ENCODE measurements around the gene ENOX1.

Gene ENOX1

DNA sequence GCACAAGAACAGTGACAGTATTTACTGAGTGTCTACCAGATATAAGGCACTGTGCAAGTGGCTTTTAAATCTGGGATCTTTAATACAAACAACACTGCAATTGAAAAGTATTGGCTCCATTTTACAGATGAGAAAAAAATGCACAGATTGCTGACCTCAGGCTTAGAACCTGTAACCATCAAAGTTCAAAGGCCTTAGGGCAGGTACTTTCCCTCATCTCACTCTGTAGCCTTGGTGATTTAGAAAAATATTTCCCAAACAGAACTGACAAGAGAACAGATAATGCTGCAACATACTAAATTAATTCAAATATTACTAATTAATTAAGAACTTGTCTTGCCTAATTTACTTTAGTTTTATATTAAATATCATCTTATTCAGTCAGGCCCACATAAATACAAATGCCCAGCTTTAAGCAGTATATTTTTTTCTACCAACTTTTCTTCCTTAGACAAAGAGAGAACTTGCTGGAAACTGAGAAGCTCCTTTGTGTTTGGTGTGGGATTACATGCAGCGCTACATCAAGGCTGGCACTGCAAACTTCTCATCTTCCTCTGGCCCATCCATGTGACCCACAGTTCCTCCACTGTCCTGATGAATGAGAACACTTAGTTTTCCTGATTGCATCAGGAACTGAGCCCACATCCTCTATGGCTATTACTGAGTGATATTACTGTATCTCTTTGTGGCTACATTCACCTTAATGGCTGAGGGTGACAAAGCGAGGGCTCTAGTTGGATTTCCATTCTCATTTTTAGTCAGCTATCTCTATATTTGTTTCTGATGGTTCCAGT, 302.1 kb downstream of the ENOX1 start:
- DNase-seq (ENCODE audit: low read depth): no peak

DNA sequence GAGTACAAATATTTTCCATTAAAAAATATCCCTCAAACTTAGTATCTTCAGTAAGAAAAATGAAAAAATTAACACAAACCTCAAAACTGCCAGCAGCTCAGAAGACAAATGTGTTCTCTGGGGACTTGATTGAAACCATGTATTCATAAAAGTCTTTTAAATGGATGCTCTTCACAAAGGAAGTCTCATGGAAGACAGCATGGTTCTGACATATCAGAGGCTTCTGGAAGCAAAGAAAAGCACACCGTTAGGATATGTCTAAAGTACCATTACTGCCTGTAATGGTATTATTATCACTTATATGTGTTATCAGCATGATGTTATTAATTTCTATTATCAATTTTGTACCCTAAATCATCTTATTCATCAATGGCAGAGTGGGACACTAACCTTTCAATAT, 302.8 kb downstream of the ENOX1 start:
- DNase-seq (ENCODE audit: low read depth): no peak

DNA sequence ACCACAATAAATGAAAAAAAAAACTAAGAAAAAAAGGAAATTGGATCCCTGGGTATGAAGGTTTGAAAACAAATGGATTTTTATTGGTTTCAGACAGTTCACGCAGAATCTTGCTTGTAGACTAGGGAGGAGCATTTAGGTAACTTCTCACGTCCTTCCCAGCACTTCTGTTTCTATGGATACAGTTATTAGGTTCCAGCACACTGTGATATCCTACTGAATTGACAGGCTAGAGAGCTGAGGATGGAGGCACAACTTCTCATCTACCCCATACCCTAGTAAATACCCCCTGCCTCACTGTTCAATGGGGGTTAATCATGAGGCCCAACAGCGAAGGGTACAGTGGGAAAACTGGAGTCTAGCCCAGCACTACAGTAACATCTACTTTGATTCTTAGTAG, 304.1 kb downstream of the ENOX1 start:
- DNase-seq (ENCODE audit: low read depth): no peak

DNA sequence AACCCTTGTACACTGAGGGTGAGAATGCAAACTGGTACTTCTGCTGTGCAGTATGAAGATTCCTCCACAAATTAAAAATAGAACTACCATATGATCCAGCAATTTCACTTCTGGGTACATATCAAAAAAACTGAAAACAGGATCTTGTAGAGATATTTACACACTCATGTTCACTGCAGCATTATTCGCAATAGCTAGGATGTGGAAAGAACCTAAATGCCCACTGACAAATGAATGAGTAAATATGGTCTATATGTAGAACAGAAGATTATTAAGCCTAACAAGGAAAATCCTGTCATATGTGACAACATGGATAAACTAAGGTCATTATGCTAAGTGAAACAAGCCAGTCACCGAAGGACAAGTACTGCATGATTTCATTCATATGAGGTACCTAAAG, 304.7 kb downstream of the ENOX1 start:
- DNase-seq (ENCODE audit: low read depth): no peak

DNA sequence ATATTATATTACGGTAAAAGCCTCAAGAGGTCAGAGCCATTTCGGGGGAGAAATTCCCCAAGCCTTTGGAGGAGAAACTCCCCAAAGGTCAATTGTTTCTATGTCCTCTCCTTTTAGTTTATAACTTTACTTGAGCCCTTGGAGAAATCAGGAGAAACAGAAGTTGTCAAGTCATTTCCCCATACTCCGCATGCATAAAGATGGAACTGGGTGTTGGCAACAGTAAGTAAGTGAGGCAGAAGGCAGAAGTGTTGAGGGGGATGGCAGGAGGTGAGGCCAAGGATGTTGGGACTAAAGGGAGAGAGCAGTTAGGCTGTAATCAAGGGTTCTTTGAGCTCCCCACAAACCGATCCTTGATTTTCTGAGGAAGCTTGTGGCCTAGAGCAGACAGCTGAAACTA, 307.9 kb downstream of the ENOX1 start:
- no peak for DNase-seq (ENCODE audit: low read depth)

DNA sequence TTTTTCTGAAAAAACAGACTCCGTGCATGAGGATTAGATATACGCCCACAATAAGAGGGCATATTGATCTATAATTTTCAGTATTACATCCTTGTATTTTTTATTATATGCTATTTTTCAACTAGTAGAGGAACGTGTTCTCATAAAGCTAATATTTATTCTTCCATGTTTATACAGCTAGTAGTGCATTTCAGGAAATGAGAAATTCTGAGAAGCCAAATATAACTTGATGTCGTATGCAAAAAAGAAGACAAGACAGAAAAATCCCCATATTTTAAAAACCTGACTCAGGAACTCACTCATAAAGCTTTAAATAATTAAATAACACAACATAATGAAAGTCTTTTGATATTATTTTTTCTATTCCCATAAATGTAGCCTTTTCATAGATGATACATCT, 308.6 kb downstream of the ENOX1 start:
- DNase-seq (ENCODE audit: low read depth): no peak

DNA sequence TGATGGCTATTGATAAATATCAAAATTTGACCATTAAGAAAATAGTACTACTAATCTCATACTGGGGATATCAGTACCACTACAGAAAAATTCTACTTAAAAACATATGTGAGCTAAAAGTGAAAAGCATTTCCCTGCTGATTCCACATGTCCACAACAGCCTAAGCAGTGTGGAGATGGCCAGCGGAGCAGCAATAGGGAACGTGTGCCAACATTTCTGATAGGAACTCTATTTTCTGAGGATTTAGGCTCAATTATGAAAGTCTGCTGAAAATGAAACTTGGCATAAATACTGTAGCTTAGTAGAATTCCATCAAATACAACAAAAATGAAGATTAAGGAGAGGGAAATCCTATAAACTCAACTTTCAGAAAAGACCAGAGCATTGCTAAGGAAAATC, 311.6 kb downstream of the ENOX1 start:
- no peak for DNase-seq (ENCODE audit: low read depth)

DNA sequence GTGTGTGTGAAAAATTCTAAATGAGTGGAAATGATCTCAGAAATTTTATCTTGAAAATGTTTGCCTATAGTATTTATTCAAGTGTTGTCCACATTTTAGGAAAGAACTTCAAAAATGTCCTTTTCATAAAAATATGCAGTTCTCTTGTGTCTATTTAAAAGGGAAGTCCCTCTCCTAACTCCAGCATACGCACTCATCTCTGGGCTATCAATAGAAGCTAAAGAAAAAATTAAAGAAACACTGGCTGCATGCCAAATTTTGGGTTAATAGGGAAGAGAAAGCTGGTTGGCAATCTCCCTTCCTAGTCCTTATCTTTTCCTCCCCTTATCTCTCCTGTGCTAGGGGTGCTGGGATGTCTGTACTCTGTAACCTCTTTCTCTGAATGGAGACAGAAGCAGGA, 313.3 kb downstream of the ENOX1 start:
- no peak for DNase-seq (ENCODE audit: low read depth)

DNA sequence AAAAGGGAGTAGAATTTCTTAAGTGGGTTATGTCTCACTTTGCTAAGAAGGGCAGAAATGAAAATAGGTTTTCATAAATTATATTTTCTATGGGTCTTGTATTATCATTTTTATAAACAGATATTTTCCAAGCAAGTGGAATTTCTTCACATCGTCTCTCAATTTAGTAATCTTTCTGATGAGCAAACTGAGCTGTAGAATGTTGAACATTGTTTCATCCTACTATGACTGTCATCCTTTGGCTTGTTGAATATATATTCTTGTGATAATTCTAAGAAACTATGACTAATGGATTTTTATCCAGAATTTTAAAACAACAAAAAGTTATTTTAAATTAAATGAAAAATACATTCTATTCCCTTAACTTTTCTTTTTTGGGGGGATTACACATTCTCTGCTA, 313.8 kb downstream of the ENOX1 start:
- no peak for DNase-seq (ENCODE audit: low read depth)

DNA sequence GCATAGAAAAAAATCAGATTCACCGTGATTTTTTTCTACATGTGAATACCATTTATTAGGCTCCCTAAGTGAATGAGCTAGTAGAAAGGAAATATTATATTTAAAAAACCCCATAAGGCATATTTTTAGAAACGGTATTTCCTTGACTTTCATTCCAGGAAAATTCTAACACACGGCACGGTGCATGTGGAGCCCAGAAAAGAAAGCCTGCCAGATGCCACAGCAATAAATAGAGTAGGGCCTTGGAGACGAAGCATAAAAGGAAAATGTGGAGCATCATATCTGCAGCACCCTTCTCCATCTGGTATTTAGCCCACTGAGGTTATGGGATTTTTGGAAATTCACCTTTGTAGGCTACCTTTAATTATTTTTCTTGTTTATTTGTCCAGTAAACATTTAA, 314.4 kb downstream of the ENOX1 start:
- no peak for DNase-seq (ENCODE audit: low read depth)

DNA sequence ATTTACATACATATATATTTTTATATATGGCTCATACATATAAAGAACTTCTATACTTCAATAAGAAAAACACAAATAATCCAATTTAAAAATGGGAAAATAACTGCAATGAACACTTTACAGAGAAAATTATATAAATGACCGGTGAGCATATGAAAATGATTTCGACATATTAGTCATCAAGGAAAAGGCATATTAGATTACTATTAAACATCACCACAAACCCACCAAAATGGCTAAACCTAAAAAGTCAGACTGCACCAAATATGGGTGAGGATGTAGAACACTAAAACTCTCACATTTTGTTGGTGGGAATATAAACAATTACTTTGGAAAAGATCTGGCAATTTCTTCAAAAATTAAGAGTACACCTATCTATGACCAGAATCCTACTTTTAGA, 316.2 kb downstream of the ENOX1 start:
- no peak for DNase-seq (ENCODE audit: low read depth)

DNA sequence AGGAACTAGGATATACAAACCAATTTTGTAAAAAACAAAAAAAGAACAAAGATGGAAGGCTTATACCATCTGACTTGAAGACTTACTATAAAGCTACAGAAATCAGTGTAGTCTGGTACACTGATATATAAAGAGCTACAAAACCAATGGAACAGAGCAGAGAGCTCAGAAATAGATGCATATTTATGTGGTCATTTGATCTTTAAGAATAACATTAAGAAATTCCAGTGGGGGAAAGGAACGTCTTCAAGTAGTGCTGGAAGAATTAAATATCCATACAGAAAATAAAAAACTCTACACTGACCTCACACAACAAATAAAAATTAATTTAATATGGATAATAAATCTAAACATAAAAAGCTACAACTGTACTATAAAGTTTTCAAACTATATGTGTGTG, 317.0 kb downstream of the ENOX1 start:
- no peak for DNase-seq (ENCODE audit: low read depth)

DNA sequence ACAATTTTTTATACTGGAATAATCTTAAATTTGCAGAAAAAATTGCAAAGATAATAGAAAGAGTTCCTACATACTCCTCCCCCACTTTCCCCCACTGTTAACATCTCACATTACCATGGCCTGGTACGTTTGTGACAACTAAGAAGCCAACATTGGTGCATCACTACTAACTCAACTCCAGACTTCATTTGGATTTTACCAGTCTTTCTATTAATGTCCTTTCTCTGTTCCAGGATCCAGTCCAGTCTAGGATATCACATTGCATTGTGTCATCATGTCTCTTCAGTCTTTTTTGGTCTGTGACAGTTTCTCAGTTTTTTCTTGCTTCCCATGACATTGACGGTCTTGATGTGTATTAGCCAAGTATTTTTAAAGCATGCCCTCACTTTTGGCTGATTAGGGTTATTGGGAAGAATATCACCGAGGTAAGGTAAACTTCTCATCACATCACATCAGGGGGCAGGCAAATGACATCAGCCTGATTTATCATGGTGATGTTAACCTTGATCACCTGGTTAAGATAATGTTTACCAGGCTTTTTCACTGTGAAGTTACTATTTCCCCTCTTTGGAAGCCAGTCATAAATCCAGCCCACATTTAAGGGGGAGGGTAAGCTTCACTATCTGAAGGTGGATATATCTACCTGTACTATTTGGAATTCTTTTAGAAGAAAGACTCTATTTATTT, 322.1 kb downstream of the ENOX1 start:
- no peak for DNase-seq (ENCODE audit: low read depth)

DNA sequence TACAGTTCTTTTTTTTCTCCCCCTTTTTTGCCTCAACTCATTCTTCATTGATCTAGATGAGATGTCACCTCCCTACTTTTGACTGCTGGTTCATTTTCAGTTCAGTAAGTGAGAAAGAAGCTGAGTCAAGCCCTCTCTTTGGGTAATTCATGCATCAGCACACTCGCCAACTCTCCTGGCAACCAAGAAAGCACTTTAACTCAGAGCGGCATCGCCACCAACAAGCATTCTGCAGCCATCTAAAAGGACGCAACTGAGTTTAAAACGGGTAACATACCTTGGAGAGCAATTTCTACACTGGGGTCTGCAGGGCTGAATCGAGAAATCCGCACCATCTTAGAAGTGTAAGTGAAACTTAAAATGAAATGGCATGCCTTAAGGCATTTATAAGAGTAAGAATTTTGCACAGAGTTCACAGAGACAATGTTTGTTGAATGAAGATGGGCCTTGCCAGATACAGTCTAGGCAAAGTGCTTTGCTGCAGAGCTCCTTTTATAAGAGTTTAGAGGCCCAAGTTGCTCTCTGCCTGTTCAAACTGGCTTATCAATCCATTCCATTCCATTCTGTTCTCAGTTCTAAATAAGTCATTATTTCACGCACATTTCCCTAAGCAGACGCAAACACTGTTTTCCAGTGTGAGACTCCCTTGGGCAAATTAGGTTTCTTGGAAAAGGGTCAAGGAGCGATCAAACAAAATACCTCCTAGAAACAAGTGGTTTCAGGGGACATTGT, 338.0 kb downstream of the ENOX1 start:
- DNase-seq (ENCODE audit: low read depth): no peak

DNA sequence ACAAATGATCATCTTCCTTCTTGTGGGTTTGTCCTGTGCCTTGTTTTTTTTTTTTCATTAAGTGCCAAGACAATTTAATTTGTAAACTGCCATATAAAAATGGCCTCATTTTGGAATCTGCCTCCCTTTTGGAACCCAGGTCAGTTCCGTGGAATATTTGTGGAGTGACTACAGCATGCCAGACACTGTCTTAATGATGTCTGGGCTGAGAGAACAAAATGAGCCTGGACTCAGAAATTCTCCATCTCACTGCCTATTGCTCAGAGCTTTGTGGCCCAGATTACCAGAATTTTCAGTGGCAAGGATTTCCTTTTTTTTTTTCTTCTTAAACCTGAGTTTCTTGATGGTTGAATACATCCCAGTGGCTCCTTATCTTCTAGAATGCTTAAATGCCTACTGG, 340.6 kb downstream of the ENOX1 start:
- no peak for DNase-seq (ENCODE audit: low read depth)

DNA sequence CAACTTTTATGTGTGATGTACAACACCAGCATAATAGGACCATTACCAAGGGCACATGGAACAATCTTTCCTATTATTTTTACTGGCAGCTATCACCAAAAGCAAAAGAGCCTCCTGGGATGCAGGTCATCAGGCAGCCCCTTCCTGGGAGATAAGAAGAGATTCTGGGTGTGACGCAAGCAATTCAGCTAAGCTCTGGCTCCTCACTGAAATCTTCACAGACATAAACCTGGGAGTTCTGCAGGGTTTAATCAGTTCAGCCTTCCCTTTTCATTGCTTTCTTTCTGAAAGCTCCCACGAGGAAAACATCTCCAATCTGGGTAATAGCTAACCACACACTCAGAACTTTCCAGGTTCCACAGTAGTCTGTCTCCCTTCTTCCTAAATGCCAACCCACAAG, 341.1 kb downstream of the ENOX1 start:
- no peak for DNase-seq (ENCODE audit: low read depth)

DNA sequence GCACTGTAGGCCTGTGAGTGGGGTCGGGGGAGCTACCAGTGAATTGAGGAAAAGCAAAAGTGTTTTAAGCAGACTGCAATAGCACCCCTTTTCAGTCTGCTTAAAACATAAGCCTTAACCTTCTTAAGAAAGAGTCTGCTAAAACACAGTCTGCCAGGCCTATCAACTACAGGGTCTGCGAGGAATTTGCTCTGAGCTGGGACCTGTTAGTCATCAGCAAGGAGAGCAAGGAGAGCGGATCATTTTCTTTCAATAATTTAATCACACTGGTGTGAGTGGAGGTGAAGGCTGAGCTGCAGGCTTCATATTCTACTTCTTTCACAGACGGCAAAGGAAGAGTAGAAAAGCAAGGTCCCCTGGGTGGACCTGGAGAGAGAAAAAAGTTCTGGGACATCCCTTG, 342.7 kb downstream of the ENOX1 start:
- no peak for DNase-seq (ENCODE audit: low read depth)

DNA sequence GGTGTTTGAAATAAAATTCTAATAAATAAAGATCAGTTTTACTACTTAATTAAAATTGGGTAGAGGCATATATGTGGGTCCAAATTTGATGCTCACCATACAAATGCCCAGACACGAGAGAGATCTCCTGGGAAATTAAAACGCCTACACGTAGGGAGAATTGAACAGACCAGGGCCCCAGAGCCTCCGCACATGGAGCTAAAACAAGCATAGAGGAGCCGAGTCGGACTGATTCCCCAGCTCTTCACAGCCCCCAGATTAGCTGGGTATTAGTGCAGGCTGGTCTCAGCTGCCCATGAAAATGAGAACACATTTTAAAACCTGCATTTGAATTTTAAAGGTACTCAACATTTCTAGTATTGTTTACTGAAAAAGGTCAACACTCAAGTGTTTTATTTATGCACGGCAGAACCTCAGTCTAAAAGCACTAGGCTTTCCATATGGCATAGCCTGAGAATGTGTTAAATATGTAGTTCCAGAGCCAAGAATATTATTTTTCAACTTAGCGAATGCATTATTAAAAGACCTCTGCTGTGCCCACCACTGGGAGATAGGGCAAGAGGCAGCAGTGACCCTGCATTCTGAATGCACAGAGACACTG, 344.8 kb downstream of the ENOX1 start:
- DNase-seq (ENCODE audit: low read depth): no peak

DNA sequence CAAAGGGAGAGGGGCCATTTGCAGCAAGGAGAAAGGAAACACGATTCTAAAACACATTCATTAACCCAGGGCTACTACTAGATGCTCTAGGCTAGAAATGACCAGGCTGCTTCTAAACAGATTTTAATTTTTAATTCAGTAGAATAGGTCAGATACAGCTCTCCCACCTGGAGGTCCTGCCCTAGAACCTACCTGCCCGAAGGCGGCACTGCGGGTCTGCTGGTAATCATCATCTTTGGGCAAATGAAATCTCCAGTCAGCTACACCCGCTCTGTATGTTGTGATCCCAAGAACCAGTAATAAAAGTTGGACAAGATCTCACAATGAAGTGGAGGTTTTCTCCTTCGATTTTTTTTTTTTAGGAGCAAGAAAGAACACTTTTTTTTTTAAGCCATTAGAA, 345.3 kb downstream of the ENOX1 start:
- DNase-seq (ENCODE audit: low read depth): no peak

DNA sequence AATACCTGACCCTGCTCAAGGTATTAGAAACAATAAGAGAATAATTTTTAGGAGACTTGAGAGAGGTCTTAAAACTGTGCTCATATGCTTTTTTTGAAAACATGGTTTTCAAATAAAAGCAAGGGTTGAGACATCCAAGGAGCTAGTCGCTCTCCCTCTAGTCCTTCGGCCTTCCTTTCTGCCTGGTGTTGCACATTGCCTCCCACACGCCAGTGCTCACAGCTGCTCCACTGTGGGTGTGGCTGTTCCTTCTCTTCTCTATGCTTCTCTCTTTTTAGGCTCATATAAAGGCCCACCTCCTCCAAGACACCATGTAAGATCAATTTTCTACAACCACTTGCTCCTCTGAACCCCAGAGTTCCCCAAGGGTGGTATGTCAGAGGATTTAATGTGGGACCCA, 352.6 kb downstream of the ENOX1 start:
- no peak for DNase-seq (ENCODE audit: low read depth)

DNA sequence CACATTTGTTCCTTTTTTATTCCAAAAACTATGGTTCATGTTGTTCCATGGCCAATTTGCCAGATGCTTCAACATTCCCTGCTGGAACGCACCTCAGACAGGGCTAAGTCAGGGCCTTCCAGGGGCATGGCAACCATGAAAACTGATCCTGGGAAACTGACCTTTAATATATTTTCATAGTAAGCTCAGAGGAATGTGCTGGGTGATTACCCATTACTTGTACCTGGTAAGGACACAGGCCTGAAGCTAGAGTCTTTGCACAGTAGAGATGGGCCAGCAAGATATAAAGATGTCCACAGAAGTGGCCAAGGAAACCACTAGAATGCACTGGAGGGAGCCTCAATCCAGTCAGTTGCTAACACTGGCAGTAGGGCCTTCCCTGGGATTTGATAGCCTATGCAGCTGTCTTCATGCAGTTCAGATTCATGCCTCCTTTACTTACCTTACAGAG, 353.1 kb downstream of the ENOX1 start:
- no peak for DNase-seq (ENCODE audit: low read depth)

DNA sequence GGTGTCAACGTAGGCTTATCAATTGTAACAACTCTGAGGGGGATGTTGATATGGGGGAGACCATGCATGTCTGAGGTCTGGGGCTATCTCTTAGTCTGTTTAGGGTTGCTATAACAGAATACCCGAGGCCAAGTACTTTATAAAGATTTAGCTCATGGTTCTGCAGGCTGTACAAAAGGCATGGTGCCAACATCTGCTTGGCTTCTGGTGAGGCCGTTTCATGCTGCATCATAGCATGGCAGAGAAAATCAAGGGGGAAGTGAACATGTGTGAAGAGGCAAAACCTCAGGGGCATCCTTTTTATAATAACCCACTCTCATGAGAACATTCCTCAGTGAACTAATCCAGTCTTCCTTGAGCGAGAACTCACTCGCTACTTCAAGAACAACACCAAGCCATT, 353.8 kb downstream of the ENOX1 start:
- no peak for DNase-seq (ENCODE audit: low read depth)

DNA sequence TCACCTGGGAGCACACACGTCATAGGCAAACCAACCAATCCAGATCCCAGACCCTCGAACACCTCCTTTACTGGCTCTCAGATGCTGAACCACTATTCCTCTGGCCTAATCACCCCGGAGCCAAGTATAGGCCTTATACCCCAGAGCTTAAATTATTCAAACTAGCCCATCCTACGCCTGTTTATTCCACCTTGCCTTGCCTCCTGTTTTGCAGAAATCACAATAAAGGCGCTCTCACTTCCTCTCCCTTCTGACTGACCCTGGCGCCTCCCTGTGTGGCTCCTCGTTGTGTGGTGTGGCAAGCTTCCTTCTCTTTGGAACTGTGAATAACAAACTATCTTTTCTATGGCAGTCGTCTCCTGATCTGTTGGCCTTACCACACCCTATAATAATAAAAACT, 354.9 kb downstream of the ENOX1 start:
- DNase-seq (ENCODE audit: low read depth): no peak
